ENCODE data around the gene PYGM. TPM values are rescaled to one million over a fixed set of nuclear protein-coding genes. Genes with fewer than 3 reads are reported as not detected.

PYGM gene
- total RNA-seq, 1 donor from 2014 or later = 291 TPM

- peaks cover 8 to 24% (median 14%) of the 10 kb centered on the region in 3 donors for H3K36me3 ChIP-seq (ENCODE audit: control insufficient read depth in 3 of 3, insufficient read depth in 3 of 3, low read length in 3 of 3)
- H3K4me1 ChIP-seq (ENCODE audit: control insufficient read depth in 3 of 3, insufficient read depth in 3 of 3, low read length in 3 of 3) = peaks cover 11 to 21% (median 18%) of the 10 kb centered on the region in 3 donors
- no peaks in the 10 kb centered on the region for H3K9me3 ChIP-seq (ENCODE audit: control insufficient read depth in 3 of 3, low read length in 3 of 3)
- H3K9ac ChIP-seq (ENCODE audit: low read depth in 1 of 3, low read length in 3 of 3) = no peak overlapping the region
- no peak overlapping the region for H3K4me3 ChIP-seq (ENCODE audit: low read length in 3 of 3)
- no peaks in the 10 kb centered on the region for H3K27me3 ChIP-seq (ENCODE audit: control insufficient read depth in 3 of 3, insufficient read depth in 3 of 3, low read length in 3 of 3)
- no peak overlapping the region for H3K27ac ChIP-seq (ENCODE audit: low read depth, low read length)
These were observed 40.8 kb upstream of the PYGM start for GRCh38 chr11:64800303-64801157.

- H3K9ac ChIP-seq (ENCODE audit: low read depth in 1 of 3, low read length in 3 of 3) = no peak overlapping the region
- H3K9me3 ChIP-seq (ENCODE audit: control insufficient read depth in 3 of 3, low read length in 3 of 3) = no peaks in the 10 kb centered on the region
- H3K36me3 ChIP-seq (ENCODE audit: control insufficient read depth in 3 of 3, insufficient read depth in 3 of 3, low read length in 3 of 3) = peaks cover 2 to 17% (median 7%) of the 10 kb centered on the region in 3 donors
- no peak overlapping the region for H3K4me3 ChIP-seq (ENCODE audit: low read length in 3 of 3)
- H3K4me1 ChIP-seq (ENCODE audit: control insufficient read depth in 3 of 3, insufficient read depth in 3 of 3, low read length in 3 of 3) = peaks cover 11 to 21% (median 18%) of the 10 kb centered on the region in 3 donors
- H3K27me3 ChIP-seq (ENCODE audit: control insufficient read depth in 3 of 3, insufficient read depth in 3 of 3, low read length in 3 of 3) = no peaks in the 10 kb centered on the region
- no peak overlapping the region for H3K27ac ChIP-seq (ENCODE audit: low read depth, low read length)
These were observed 40.0 kb upstream of the PYGM start for GRCh38 chr11:64799623-64800302.

GRCh38 chr11:64799256-64799622, 39.5 kb upstream of the PYGM start:
- H3K36me3 ChIP-seq (ENCODE audit: control insufficient read depth in 3 of 3, insufficient read depth in 3 of 3, low read length in 3 of 3) = peaks cover 0 to 13% (median 4%) of the 10 kb centered on the region in 3 donors
- peaks cover 10 to 19% (median 17%) of the 10 kb centered on the region in 3 donors for H3K4me1 ChIP-seq (ENCODE audit: control insufficient read depth in 3 of 3, insufficient read depth in 3 of 3, low read length in 3 of 3)
- H3K27ac ChIP-seq (ENCODE audit: low read depth, low read length) = no peak overlapping the region

GRCh38 chr11:64796757-64797541, 37.2 kb upstream of the PYGM start:
- Histone ChIP-seq H3K27ac (ENCODE audit: low read depth, low read length) (no peak overlapping the region), H3K4me3 (ENCODE audit: low read length in 3 of 3) (no peak overlapping the region), H3K36me3 (ENCODE audit: control insufficient read depth in 3 of 3, insufficient read depth in 3 of 3, low read length in 3 of 3) (peaks cover 0 to 11% (median 6%) of the 10 kb centered on the region in 3 donors), H3K9me3 (ENCODE audit: control insufficient read depth in 3 of 3, low read length in 3 of 3) (no peaks in the 10 kb centered on the region), H3K9ac (ENCODE audit: low read depth in 1 of 3, low read length in 3 of 3) (no peak overlapping the region), H3K27me3 (ENCODE audit: control insufficient read depth in 3 of 3, insufficient read depth in 3 of 3, low read length in 3 of 3) (no peaks in the 10 kb centered on the region), H3K4me1 (ENCODE audit: control insufficient read depth in 3 of 3, insufficient read depth in 3 of 3, low read length in 3 of 3) (peaks cover 0 to 4% (median 0%) of the 10 kb centered on the region in 3 donors)

More at GRCh38 chr11:64799256-64799622, 39.5 kb upstream of the PYGM start:
- Histone ChIP-seq H3K4me3 (ENCODE audit: low read length in 3 of 3) (no peak overlapping the region), H3K9me3 (ENCODE audit: control insufficient read depth in 3 of 3, low read length in 3 of 3) (no peaks in the 10 kb centered on the region), H3K9ac (ENCODE audit: low read depth in 1 of 3, low read length in 3 of 3) (no peak overlapping the region), H3K27me3 (ENCODE audit: control insufficient read depth in 3 of 3, insufficient read depth in 3 of 3, low read length in 3 of 3) (no peaks in the 10 kb centered on the region)

GRCh38 chr11:64796047-64796756, 36.4 kb upstream of the PYGM start:
- no peaks in the 10 kb centered on the region for H3K4me1 ChIP-seq (ENCODE audit: control insufficient read depth in 3 of 3, insufficient read depth in 3 of 3, low read length in 3 of 3)
- H3K27me3 ChIP-seq (ENCODE audit: control insufficient read depth in 3 of 3, insufficient read depth in 3 of 3, low read length in 3 of 3) = no peaks in the 10 kb centered on the region
- no peak overlapping the region for H3K27ac ChIP-seq (ENCODE audit: low read depth, low read length)
- no peaks in the 10 kb centered on the region for H3K9me3 ChIP-seq (ENCODE audit: control insufficient read depth in 3 of 3, low read length in 3 of 3)
- no peak overlapping the region for H3K9ac ChIP-seq (ENCODE audit: low read depth in 1 of 3, low read length in 3 of 3)
- H3K36me3 ChIP-seq (ENCODE audit: control insufficient read depth in 3 of 3, insufficient read depth in 3 of 3, low read length in 3 of 3) = peaks cover 0 to 11% (median 7%) of the 10 kb centered on the region in 3 donors
- no peak overlapping the region for H3K4me3 ChIP-seq (ENCODE audit: low read length in 3 of 3)

- H3K9ac ChIP-seq (ENCODE audit: low read depth in 1 of 3, low read length in 3 of 3) = no peak overlapping the region
- no peaks in the 10 kb centered on the region for H3K9me3 ChIP-seq (ENCODE audit: control insufficient read depth in 3 of 3, low read length in 3 of 3)
- no peaks in the 10 kb centered on the region for H3K27me3 ChIP-seq (ENCODE audit: control insufficient read depth in 3 of 3, insufficient read depth in 3 of 3, low read length in 3 of 3)
- no peak overlapping the region for H3K27ac ChIP-seq (ENCODE audit: low read depth, low read length)
- peaks cover 0 to 20% (median 11%) of the 10 kb centered on the region in 3 donors for H3K36me3 ChIP-seq (ENCODE audit: control insufficient read depth in 3 of 3, insufficient read depth in 3 of 3, low read length in 3 of 3)
- H3K4me3 ChIP-seq (ENCODE audit: low read length in 3 of 3) = no peak overlapping the region
- no peaks in the 10 kb centered on the region for H3K4me1 ChIP-seq (ENCODE audit: control insufficient read depth in 3 of 3, insufficient read depth in 3 of 3, low read length in 3 of 3)
These were observed 34.8 kb upstream of the PYGM start for GRCh38 chr11:64794526-64794925.

GRCh38 chr11:64793271-64794160, 33.7 kb upstream of the PYGM start:
- no peak overlapping the region for H3K4me3 ChIP-seq (ENCODE audit: low read length in 3 of 3)
- H3K27ac ChIP-seq (ENCODE audit: low read depth, low read length) = no peak overlapping the region
- no peaks in the 10 kb centered on the region for H3K9me3 ChIP-seq (ENCODE audit: control insufficient read depth in 3 of 3, low read length in 3 of 3)
- H3K4me1 ChIP-seq (ENCODE audit: control insufficient read depth in 3 of 3, insufficient read depth in 3 of 3, low read length in 3 of 3) = no peaks in the 10 kb centered on the region
- peaks cover 0 to 23% (median 11%) of the 10 kb centered on the region in 3 donors for H3K36me3 ChIP-seq (ENCODE audit: control insufficient read depth in 3 of 3, insufficient read depth in 3 of 3, low read length in 3 of 3)
- no peaks in the 10 kb centered on the region for H3K27me3 ChIP-seq (ENCODE audit: control insufficient read depth in 3 of 3, insufficient read depth in 3 of 3, low read length in 3 of 3)
- H3K9ac ChIP-seq (ENCODE audit: low read depth in 1 of 3, low read length in 3 of 3) = peak overlapping the region in 1 of 3 donors; percentile 3

- peaks cover 0 to 23% (median 11%) of the 10 kb centered on the region in 3 donors for H3K36me3 ChIP-seq (ENCODE audit: control insufficient read depth in 3 of 3, insufficient read depth in 3 of 3, low read length in 3 of 3)
These were observed 32.7 kb upstream of the PYGM start for GRCh38 chr11:64792482-64792881.

More at GRCh38 chr11:64792482-64792881, 32.7 kb upstream of the PYGM start:
- no peaks in the 10 kb centered on the region for H3K27me3 ChIP-seq (ENCODE audit: control insufficient read depth in 3 of 3, insufficient read depth in 3 of 3, low read length in 3 of 3)
- H3K9me3 ChIP-seq (ENCODE audit: control insufficient read depth in 3 of 3, low read length in 3 of 3) = no peaks in the 10 kb centered on the region
- H3K4me1 ChIP-seq (ENCODE audit: control insufficient read depth in 3 of 3, insufficient read depth in 3 of 3, low read length in 3 of 3) = peaks cover 0 to 3% (median 0%) of the 10 kb centered on the region in 3 donors
- no peak overlapping the region for H3K27ac ChIP-seq (ENCODE audit: low read depth, low read length)
- no peak overlapping the region for H3K4me3 ChIP-seq (ENCODE audit: low read length in 3 of 3)
- H3K9ac ChIP-seq (ENCODE audit: low read depth in 1 of 3, low read length in 3 of 3) = no peak overlapping the region

All from skeletal muscle tissue (tissue), 4 donors.